Measurements from ENCODE around the gene THNSL1. TPM values are rescaled to one million over a fixed set of nuclear protein-coding genes. Genes with fewer than 3 reads are reported as not detected.

The THNSL1 gene
- total RNA-seq, 1 experiment from 2014 or later: 4.2 TPM

GRCh38 chr10:25026463-25026862, 10.1 kb downstream of the THNSL1 start:
- H3K56ac ChIP-seq (ENCODE audit: insufficient read length, low read depth, low read length): no peak overlapping the region
- no peaks in the 10 kb centered on the region for H3K4me1 Mint-ChIP-seq
- no CpG with 5 or more reads among the region's 1 CpG for WGBS (ENCODE audit: extremely low coverage, insufficient read length, low lambda C conversion rate)

More at GRCh38 chr10:25026463-25026862, 10.1 kb downstream of the THNSL1 start:
- Histone ChIP-seq H2BK5ac (ENCODE audit: insufficient read length, low read length) (no peak overlapping the region), H3K18ac (ENCODE audit: insufficient read length, low read depth, low read length) (no peak overlapping the region), H3T11ph (ENCODE audit: low read length) (no peak overlapping the region), H2AK5ac (ENCODE audit: insufficient read length, low read length) (no peak overlapping the region), H3K9ac (ENCODE audit: extremely low read depth, insufficient read length, low read length) (no peak overlapping the region), H2BK15ac (ENCODE audit: low read depth, low read length) (no peak overlapping the region), H4K8ac (replicated peaks; ENCODE audit: insufficient read length, low read depth, low read length) (no peak overlapping the region), H2BK120ac (ENCODE audit: low read depth, low read length, poor library complexity, severe bottlenecking) (no peak overlapping the region), H2BK12ac (ENCODE audit: insufficient read length, low read depth, low read length) (no peak overlapping the region), H3K4ac (ENCODE audit: low read depth, low read length) (no peak overlapping the region), H3K14ac (ENCODE audit: insufficient read depth, low read length) (no peak overlapping the region), H3K23me2 (ENCODE audit: insufficient read length, low read depth, low read length, poor library complexity, severe bottlenecking) (no peaks in the 10 kb centered on the region), H2AFZ (ENCODE audit: low read length) (no peak overlapping the region), H4K20me1 (ENCODE audit: control insufficient read depth, insufficient read depth, insufficient read length) (no peaks in the 10 kb centered on the region), H3K27me3 (ENCODE audit: insufficient read depth, low read length) (no peaks in the 10 kb centered on the region), H3K9me3 (ENCODE audit: control insufficient read depth, low read depth, low read length) (no peaks in the 10 kb centered on the region), H3K4me1 (ENCODE audit: insufficient read depth, low read length) (no peaks in the 10 kb centered on the region), H4K5ac (ENCODE audit: insufficient read length, low read depth, low read length) (no peak overlapping the region), H4K91ac (ENCODE audit: insufficient read length, low read depth, low read length) (no peak overlapping the region), H3K4me2 (ENCODE audit: insufficient read depth, insufficient read length, low read length) (no peak overlapping the region), H2BK20ac (ENCODE audit: low read depth, low read length, poor library complexity, severe bottlenecking) (no peak overlapping the region), H3K23ac (ENCODE audit: insufficient read length, low read depth, low read length) (no peak overlapping the region), H3K79me2 (ENCODE audit: insufficient read depth, low read length) (no peaks in the 10 kb centered on the region), H3K27ac (ENCODE audit: insufficient read length, low read depth, low read length) (no peak overlapping the region), H3K79me1 (ENCODE audit: insufficient read depth, low read depth, low read length, poor library complexity, severe bottlenecking) (no peaks in the 10 kb centered on the region)
- DNase-seq: no peak
- Mint-ChIP-seq H3K4me3 (no peak overlapping the region), H3K27me3 (ENCODE audit: low read depth) (no peaks in the 10 kb centered on the region), H3K27ac (no peak overlapping the region), H3K9me3 (no peaks in the 10 kb centered on the region), H3K36me3 (ENCODE audit: insufficient read depth in 1 of 3, low read depth in 3 of 3) (no peaks in the 10 kb centered on the region; a peak in 1 of 7 replicates)
- peak; percentile 24; the same call in 2 of the 3 replicates for TF ChIP-seq CTCF (conservative IDR thresholded peaks at IDR 0.05)

Measured in H9 (cell line).